ENCODE results near the gene CTNNA2. TPM values are rescaled to one million over a fixed set of nuclear protein-coding genes. Genes with fewer than 3 reads are reported as not detected.

CTNNA2 gene
- polyA plus RNA-seq, 1 experiment, result not detected

DNA sequence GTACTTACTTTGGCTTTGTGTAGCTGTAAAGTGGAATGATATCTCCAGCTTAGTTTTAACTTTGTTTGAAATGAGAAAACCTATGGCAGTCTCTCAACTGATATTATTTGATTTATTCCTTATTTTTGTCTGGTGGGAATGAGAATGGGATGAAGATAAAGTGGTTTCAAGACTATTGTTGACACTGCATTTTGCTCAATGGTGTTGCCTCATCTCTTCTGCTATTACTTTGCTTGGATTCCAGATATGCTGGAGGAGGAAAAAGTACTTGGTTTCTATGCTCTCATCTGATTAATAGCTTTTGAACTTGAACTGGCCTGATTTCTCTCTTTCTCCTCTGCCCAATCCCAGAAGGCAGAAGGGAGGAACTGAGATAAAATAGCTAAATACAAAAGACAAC is 198.2 kb downstream of the CTNNA2 start:
- TF ChIP-seq, protein P1, sequence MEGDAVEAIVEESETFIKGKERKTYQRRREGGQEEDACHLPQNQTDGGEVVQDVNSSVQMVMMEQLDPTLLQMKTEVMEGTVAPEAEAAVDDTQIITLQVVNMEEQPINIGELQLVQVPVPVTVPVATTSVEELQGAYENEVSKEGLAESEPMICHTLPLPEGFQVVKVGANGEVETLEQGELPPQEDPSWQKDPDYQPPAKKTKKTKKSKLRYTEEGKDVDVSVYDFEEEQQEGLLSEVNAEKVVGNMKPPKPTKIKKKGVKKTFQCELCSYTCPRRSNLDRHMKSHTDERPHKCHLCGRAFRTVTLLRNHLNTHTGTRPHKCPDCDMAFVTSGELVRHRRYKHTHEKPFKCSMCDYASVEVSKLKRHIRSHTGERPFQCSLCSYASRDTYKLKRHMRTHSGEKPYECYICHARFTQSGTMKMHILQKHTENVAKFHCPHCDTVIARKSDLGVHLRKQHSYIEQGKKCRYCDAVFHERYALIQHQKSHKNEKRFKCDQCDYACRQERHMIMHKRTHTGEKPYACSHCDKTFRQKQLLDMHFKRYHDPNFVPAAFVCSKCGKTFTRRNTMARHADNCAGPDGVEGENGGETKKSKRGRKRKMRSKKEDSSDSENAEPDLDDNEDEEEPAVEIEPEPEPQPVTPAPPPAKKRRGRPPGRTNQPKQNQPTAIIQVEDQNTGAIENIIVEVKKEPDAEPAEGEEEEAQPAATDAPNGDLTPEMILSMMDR (IDR thresholded peaks at IDR 0.05; ENCODE audit: low read depth, low read length), result no peak
- H3K27me3 ChIP-seq (ENCODE audit: control insufficient read depth, insufficient read depth, low read length), result no peaks in the 10 kb centered on the region
- H3K27ac ChIP-seq (ENCODE audit: low read depth, low read length), result no peak overlapping the region
- ChIA-PET POLR2A (no interaction called here), CTCF (interaction anchor here (1.2 kb wide), 1 partner anchor 13 kb away, joined by 3 read pairs; no protein-coding TSS in a partner anchor)
- DNase-seq (ENCODE audit: low read depth, low spot score), result no peak
- H3K9me3 ChIP-seq (ENCODE audit: control insufficient read depth, insufficient read depth, low read length), result no peaks in the 10 kb centered on the region
- no peak overlapping the region for H3K4me3 ChIP-seq (ENCODE audit: low read depth, low read length)

DNA sequence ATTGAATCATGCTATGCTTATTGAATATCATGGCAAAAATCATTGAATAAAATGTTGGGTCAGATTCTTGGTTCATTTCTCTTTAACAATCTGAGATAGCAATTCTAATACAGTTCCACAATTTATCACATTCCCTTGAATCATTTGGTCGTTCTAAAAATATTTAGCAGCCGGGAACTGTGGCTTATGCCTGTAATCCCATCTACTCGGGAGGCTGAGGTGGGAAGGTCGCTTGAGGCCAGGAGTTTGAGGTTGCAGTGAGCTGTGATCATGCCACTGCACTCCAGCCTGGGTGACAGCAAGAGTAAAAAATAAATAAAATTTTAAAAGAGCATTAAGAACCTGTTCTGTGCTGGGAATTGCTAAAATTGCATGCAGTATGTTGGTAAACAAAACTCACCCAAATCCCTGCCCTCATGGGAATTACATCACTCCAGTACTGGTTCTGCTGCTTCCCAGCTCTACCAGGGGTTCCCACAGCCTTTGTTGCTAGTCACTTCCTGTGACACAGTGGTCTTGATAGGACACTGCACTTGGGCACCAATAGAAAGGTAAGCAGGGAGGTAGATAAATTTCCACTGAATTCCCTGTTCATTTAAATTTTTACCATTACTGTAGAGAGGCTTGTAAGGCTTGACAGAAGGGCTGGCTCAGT is 200.4 kb downstream of the CTNNA2 start:
- Histone ChIP-seq H3K4me3 (ENCODE audit: low read depth, low read length) (no peak overlapping the region), H3K27me3 (ENCODE audit: control insufficient read depth, insufficient read depth, low read length) (no peaks in the 10 kb centered on the region), H3K9me3 (ENCODE audit: control insufficient read depth, insufficient read depth, low read length) (no peaks in the 10 kb centered on the region), H3K27ac (ENCODE audit: low read depth, low read length) (no peak overlapping the region)
- ChIA-PET POLR2A (interaction anchor here (0.6 kb wide), 1 partner anchor 783 kb away, joined by 8 read pairs; no protein-coding TSS in a partner anchor), CTCF (no interaction called here)
- TF ChIP-seq, protein P1 (IDR thresholded peaks at IDR 0.05; ENCODE audit: low read depth, low read length), result no peak
- no peak for DNase-seq (ENCODE audit: low read depth, low spot score)

DNA sequence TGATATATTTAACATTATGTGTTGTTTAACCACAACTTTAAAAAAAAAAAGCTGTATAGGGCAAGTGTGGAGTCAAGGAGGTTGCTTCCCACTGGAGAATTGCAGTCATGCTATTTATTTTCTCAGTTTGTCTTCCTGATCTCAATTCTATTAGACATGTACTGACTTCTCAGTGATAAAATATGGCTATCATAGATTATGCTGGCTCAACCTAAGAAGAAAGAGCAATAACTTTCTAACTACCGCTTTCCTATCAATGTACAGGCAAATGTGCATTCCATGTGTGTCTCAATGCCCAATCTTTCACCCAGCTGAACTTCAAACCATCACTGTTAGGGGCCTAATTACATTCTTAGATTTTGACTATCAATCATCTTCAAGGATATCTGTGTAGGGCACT is 201.4 kb downstream of the CTNNA2 start:
- TF ChIP-seq, protein P1 (IDR thresholded peaks at IDR 0.05; ENCODE audit: low read depth, low read length), result no peak
- H3K27ac ChIP-seq (ENCODE audit: low read depth, low read length), result no peak overlapping the region
- POLR2A ChIA-PET, result no interaction called here
- no peak for DNase-seq (ENCODE audit: low read depth, low spot score)
- H3K9me3 ChIP-seq (ENCODE audit: control insufficient read depth, insufficient read depth, low read length), result no peaks in the 10 kb centered on the region
- CTCF ChIA-PET, result interaction anchor here (1.3 kb wide), 1 partner anchor 14 kb away, joined by 6 read pairs; no protein-coding TSS in a partner anchor
- H3K4me3 ChIP-seq (ENCODE audit: low read depth, low read length), result no peak overlapping the region
- H3K27me3 ChIP-seq (ENCODE audit: control insufficient read depth, insufficient read depth, low read length), result no peaks in the 10 kb centered on the region

DNA sequence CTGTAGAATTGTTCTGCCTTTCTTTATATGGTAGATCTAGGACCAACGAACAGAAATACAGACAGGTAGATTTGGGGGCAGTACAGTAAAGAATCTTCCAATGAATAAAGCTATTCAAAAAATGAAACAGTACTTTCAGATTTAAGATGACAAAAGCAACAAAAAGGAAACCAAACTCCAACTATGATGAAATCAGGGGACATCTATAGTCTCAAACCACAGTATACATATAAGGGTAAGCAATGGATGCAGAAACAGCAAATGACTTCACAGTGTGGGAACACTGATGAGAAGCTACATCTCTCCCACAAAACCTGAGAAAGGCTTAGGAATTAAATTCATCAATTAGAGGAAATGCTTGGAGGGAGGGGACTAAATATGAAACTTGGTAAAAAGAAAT is 202.5 kb downstream of the CTNNA2 start:
- CTCF ChIA-PET, result interaction anchor here (0.6 to 1.3 kb wide), 2 partner anchors 15 to 221 kb away, joined by 3 to 6 read pairs; no protein-coding TSS in a partner anchor

DNA sequence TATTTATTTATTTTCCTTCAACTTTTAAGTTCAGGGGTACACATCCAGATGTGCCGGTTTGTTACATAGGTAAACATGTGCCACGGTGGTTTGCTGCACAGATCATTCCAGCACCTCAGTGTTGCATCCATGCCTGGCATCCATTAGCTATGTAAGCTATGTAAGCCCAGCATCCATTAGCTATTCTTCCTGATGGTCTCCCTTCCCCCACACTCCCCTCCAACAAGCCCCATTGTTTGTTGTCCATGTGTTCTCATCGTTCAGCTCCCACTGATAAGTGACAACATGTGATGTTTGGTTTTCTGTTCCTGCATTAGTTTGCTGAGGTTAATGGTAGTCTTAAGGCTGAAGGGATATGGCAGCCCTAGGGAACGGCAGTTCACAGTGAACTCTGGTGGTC is 203.4 kb downstream of the CTNNA2 start:
- CTCF ChIA-PET, result no interaction called here
- TF ChIP-seq, protein P1 (IDR thresholded peaks at IDR 0.05; ENCODE audit: low read depth, low read length), result no peak
- no peak overlapping the region for H3K27ac ChIP-seq (ENCODE audit: low read depth, low read length)
- no peaks in the 10 kb centered on the region for H3K27me3 ChIP-seq (ENCODE audit: control insufficient read depth, insufficient read depth, low read length)
- no peaks in the 10 kb centered on the region for H3K9me3 ChIP-seq (ENCODE audit: control insufficient read depth, insufficient read depth, low read length)
- DNase-seq (ENCODE audit: low read depth, low spot score), result no peak
- POLR2A ChIA-PET, result no interaction called here
- H3K4me3 ChIP-seq (ENCODE audit: low read depth, low read length), result no peak overlapping the region

More for the DNA sequence above, 202.5 kb downstream of the CTNNA2 start:
- H3K4me3 ChIP-seq (ENCODE audit: low read depth, low read length), result no peak overlapping the region
- TF ChIP-seq, protein P1 (IDR thresholded peaks at IDR 0.05; ENCODE audit: low read depth, low read length), result no peak
- H3K27ac ChIP-seq (ENCODE audit: low read depth, low read length), result no peak overlapping the region
- POLR2A ChIA-PET, result interaction anchor here (1.4 kb wide), 1 partner anchor 9 kb away, joined by 5 read pairs; no protein-coding TSS in a partner anchor
- no peaks in the 10 kb centered on the region for H3K27me3 ChIP-seq (ENCODE audit: control insufficient read depth, insufficient read depth, low read length)
- H3K9me3 ChIP-seq (ENCODE audit: control insufficient read depth, insufficient read depth, low read length), result no peaks in the 10 kb centered on the region
- DNase-seq (ENCODE audit: low read depth, low spot score), result no peak
